Stimulated activated CD4-positive, alpha-beta T cell treated with anti-CD3 and anti-CD28 coated beads, Interleukin-2, amount 100 ng/mL, for 4 hours (primary cell): Measurements from ENCODE around the gene CLIC2.
A peak's percentile ranks its signal among the peaks of the same experiment; 100 is the strongest.
"Not testable (repeated sequence)": the region's sequence is repeated elsewhere in the genome, so short reads cannot be mapped to it uniquely, and the experiment has no call there.

Experiments
- DNase-seq: peaks from one replicate; pipeline ENCODE4 v3.0.0-alpha.2; 2020; ENCODE audit warnings: low read depth

The CLIC2 gene

DNA sequence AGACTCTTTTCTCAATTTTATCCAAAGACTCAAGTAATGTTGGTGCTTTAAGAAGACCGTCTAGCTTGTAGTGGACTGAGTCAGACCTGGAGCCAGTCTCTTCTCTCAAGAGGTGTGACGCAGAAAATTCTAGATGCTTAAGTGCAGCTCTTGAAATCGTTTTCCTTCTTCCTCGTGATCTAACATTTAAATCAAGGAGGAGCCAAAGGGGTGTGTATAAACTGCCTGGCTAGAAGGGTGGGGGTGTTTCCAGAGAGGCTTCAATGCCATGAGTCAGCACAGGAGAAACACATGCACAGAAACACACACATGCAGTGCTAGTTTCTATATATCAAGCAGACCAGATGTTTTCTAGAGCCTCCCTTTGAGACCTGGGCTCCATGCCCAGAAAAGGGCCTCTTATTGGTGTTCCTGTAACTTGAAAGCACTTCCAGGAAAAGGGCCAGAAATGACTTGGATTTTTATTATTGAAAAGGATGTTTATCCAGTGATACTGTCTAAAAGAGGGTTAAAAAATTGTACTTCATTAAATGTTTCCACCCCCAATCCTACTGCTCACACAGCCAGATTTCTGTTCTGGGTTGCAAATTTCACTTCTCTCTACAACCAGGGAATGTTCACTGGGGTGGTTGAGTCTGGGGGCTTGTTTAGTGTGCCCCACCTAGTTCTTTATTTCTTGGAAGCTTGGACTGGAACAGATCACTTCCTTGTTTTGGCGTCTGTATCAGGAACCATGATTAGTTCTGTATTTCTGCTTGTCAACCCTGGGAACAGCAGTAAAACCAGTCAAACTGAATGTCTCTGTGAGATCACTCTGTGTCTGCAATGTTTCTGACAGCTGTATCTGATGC lies at the start of gene CLIC2:
TSS of gene CLIC2 (minus strand) at position 129 of the 851 bp plus-strand sequence. CDS start 187 bp downstream, outside the sequence.
- no peak for DNase-seq

DNA sequence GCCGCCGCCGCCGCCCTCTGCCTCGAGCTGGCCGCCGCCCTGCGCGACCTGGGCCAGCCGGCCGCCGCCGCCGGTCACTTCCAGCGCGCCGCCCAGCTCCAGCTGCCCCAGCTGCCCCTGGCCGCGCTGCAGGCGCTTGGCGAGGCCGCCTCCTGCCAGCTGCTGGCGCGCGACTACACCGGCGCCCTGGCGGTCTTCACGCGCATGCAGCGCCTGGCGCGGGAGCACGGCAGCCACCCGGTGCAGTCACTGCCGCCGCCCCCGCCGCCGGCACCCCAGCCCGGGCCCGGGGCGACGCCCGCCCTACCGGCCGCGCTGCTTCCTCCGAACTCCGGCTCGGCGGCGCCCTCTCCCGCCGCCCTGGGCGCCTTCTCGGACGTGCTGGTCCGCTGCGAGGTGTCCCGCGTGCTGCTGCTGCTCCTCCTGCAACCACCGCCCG lies 48.1 kb upstream of the CLIC2 start:
- not testable (repeated sequence) for DNase-seq

DNA sequence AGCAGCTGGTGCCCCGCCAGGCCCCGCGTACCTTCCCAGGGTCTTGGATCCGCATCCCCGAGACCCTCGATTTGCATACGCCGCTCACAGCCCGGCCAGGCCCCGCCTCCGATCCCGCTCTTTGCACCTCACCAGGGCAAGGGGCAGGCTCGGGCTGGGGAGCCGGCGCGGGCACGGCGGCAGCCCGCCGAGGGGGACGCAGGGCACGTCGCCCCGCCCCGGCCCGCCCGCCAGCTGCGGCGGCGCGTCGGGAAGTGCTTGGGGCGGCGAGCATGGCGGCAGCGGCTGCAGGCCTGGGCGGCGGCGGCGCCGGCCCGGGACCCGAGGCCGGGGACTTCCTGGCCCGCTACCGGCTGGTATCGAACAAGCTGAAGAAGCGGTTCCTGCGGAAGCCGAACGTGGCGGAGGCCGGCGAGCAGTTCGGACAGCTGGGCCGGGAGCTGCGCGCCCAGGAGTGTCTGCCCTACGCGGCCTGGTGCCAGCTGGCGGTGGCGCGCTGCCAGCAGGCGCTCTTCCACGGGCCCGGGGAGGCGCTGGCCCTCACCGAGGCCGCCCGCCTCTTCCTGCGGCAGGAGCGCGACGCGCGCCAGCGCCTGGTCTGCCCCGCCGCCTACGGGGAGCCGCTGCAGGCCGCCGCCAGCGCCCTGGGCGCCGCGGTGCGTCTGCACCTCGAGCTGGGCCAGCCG lies 47.6 kb upstream of the CLIC2 start, which contains the start of gene F8A2:
TSS of gene F8A2 (plus strand) at position 253 of the 686 bp plus-strand sequence. CDS start at position 273, 20 bp downstream.
- DNase-seq, result not testable (repeated sequence)

DNA sequence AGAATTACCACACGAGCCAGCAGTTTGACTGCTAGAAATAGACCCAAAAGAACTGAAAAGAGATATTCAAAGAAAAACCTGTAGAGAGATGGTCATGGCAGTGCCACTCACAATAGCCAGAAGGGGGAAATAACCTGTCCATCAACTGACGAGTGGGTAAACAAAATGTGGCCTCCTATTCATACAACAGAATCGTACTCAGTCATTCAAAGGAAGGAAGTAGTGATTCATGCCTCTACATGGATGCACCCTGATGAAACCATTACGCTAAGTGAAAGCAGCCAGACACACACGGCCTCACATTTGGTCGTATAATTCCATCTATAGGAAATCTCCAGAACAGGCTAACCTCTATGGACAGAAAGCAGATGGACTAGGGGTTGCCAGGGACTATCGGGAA lies 45.4 kb upstream of the CLIC2 start:
- not testable (repeated sequence) for DNase-seq

DNA sequence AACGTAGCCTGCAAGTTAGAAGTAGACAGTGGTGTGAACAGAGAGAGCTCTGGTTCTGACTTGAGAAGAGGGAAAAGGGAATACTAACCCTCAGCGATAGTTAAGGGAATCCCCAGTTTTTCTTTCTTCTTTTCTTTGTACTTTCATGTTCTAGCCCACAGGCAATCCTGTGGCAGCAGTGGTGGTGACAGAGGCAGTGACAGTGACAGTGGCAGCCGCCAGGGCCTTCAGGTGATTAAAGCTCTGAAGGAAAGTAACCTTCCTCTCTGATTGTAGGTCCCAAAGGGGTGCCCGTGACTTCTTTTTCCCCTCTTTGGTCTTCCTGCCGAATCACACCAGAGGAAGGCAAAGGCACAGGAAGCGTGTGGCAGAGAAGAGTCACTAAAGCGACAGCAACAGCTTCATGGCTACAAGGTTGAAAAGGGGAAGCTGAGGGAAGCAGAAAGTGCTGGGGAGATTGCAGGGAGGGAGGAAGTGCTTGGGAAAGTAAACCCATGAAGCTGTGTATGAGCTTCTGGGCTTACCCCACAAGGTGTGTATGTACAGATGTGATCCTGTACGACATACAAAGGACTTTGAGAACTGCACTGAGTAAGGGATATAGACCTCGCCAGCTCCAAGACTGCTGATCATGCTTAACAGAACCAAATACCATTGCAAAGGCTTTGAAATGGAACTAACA lies 39.5 kb upstream of the CLIC2 start:
- DNase-seq, result not testable (repeated sequence)

DNA sequence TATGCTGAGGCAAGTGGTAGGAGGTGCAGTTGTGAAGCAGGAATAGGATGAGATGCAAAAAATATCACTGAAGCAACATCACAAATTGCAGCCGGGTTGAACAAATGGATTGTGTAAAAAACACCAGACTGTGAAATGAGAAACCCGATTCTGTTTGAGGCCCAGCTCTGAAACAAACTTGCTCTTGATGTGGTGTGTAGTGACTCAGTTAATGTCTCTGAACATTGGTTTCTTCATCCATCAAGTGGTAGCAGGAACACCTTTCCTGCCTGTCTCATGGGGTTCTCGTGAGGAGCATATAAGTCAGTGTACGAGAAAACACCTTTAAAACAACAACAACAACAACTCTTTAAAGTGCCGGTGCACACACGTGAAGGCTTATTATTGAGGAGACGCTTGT lies 29.3 kb upstream of the CLIC2 start:
- not testable (repeated sequence) for DNase-seq

DNA sequence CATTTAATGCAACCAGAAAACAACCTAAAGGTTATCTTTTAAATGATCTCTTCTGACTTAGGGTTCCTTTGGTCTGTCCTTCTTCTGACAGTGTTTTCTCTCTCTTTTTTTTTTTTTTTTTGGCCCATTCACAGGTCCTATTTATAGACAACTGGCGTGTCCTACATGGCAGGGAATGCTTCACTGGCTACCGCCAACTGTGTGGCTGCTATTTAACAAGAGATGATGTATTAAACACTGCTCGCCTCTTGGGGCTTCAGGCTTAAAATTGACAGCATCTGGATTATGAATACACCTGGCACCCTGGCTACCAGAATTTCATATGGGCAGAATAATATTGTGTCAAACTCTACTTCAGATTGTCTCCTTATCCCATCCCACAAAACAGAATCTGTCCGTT lies 15.0 kb upstream of the CLIC2 start:
- DNase-seq, result not testable (repeated sequence)

DNA sequence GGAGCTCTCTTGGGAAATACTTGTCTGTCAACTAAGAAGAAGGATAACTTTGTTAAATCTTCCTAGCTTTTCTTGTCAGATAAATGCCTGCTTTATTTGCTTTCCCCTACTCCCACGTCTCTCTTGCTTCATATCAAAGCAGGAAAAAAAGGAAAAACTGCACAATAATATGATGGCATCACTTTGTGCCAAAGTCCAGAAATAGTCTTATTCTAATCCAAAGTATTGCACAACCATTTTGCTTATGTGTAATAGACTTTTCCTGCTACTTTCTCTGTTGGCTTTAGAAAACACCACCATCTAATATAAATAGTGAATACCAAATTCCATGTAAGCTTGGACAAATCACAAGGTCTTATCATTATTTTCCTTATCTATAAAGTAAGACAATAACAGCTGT lies 11.3 kb upstream of the CLIC2 start:
- DNase-seq, result not testable (repeated sequence)

DNA sequence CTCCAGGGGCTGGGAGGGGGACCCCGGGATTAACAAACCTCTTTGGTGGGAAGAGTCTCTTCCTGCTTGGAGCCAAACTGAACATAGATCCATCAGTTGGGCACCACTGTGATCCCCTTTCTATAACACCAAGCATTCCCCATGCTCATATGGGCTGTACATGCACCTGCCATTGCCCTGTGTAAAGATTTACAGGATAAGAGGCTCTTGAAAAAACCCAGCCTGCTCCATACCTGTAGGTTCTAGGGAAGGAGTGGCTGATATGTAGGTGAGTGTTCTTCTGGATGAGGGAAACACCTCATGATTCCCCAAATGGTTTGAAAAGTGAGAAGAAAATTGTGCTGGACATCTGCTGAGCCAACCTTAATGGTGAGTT lies 911 bp upstream of the CLIC2 start:
- not testable (repeated sequence) for DNase-seq

DNA sequence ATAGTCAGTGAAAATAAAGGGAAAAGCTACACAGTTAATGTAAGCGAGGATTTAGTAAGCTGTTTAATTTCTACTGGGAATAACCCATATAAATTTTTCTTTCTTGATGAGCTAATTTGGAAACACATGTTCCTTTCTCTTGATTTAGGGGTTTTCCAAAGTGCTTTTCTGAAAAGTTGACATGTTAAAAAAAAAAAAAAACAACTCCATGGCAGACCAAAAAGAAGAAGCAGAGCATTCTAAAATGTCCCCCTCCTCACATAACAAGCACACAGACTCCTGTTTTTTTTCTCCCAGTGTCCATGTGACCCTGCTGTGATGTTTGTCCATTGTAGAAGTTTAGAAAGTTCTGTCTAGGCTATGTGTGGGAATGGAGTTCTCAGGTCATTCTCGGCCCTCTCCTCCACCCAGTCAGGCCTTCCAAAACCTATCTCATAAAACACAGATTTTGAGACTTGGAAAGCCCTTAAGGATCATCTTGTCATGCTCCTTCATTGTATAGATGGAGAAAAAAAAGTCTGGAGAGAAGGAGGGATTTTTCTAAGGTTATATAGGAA lies 792 bp downstream of the CLIC2 start:
- DNase-seq, result no peak

DNA sequence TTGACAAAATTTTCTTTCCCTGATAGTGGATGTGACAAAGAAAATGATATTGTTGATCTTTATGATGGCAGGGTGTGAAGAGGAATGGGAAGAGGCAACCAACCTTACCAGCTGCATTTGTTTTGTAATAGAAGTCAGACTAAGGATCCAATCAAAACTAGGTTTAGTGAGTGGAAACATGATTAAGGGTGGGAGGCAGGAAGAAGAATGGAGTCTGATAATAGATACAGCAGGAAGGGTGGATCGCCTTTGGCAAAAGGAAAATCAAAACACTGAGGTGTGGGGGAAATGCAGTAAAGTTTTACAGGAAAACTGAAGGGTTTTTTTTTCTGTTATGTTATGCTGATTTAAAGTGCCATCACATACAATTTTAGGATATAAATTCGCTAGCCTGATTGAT lies 3.4 kb downstream of the CLIC2 start:
- DNase-seq, result no peak

DNA sequence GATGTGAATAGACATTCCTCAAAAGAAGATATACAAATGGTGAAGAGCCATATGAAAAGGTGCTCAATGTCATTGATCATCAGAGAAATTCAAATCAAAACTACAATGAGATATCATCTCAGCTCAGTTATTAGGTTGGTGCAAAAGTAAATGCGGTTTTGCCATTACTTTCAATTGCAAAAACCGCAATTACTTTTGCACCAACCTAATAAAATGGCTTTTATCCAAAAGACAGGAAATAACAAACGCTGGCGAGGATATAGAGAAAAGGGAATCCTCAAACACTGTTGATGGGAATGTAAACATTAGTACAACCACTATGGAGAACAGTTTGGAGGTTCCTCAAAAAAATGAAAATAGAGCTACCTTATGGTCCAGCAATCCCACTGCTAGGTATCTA lies 5.1 kb downstream of the CLIC2 start:
- no peak for DNase-seq

DNA sequence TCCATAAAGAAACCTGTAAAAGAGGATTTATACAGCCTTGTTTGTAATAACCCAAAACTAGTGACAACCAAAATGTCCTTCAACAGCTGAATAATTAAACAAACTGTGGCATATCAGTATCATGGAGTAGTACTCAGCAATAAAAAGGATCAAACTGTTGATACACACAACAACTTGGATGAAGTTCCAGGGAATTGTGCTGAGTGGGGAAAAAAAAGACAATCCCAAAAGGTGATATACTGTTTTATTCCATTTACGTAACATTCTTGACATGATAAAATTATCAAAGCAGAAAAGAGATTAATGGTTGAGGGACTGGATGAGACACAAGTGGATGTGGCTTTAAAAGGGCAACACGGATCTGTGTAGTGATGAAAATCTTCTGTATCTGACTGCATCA lies 7.8 kb downstream of the CLIC2 start:
- no peak for DNase-seq

DNA sequence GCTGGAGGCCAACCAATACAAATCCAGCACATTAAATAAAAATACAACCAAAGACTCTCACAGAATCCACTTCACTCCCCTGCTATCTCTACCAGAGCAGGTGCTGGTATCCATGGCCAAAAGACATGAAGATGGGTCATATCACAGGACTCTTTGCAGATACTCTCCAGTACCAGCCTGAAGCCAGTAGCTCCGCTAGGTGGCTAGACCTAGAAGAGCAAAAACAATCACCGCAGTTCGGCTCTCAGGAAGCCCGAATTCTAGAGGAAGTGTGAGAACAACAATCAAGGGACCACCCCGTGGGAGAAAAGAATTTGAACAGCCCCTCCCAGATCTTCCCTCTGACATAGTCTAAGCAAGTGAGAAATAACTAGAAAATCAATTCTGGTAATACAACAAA lies 20.2 kb downstream of the CLIC2 start:
- DNase-seq, result no peak

DNA sequence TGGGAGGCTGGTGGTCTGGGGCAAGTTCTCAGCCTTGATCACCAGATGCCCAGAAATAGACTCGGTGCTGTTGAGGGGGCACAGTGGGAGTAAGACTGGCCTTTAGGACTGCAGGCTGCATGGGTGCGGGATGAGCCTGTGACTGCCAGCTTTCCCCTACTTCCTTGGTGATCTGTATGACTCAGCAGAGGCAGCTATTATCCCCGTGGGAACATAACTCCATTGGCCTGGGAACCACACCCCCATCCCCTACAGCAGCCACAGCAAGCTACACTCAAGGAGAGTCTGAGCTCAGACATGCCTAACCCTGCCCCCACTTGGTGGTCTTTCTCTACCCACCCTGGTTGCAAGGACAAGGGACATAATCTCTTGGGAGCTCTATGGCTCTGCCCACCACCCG lies 20.6 kb downstream of the CLIC2 start:
- no peak for DNase-seq

DNA sequence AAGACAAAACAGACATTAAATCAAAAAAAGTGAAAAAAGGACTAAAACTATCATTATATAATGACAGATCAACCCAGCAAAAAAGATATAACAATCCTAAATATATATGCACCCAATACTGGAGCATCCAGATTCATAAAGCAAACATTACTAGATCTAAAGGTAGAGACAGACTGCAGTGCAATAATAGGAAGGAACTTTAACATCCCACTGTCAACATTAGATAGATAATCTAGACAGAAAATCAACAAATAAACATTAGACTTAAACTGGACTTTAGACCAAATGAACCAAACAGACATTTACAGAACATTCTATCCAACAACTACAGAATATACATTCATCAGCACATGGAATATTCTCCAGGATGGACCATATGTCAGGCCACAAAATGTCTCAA lies 40.6 kb downstream of the CLIC2 start:
- no peak for DNase-seq

DNA sequence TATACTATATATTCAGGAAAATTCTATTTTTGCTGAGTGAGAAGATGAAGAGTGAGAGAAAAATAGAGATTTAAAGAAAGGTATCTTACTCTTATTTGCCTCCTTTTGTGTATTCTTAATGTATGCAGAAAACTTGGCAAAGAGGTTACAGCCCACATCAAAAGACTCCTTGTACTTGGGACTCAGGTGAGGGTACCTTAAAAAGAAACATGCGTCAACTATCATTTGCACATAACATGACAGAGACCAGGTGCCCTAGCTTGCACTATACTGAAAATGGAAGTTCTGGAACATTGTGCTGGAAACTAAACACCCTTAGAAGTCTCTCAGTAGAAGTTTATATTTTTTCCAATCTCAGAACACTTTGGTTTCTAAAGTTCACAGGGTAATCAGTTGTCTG lies 54.5 kb downstream of the CLIC2 start:
- no peak for DNase-seq

DNA sequence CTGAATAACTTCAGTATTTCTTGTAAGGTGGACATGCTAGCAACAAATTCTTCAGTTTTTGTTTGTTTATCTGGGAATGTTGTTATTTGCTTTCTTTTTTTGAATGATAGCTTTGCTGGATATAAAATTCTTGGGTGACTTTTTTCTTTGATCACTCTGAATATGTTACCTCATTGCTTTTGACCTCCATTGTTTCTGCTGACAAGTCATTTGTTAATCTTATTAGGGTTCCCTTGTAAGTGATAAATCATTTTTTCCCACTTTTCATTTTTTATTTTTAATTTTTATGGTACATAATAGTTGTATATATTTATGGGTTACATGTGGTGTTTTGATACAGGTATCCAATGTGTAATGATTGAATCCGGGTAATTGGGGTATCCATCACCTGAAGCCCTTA lies 63.4 kb downstream of the CLIC2 start:
- DNase-seq, result no peak

DNA sequence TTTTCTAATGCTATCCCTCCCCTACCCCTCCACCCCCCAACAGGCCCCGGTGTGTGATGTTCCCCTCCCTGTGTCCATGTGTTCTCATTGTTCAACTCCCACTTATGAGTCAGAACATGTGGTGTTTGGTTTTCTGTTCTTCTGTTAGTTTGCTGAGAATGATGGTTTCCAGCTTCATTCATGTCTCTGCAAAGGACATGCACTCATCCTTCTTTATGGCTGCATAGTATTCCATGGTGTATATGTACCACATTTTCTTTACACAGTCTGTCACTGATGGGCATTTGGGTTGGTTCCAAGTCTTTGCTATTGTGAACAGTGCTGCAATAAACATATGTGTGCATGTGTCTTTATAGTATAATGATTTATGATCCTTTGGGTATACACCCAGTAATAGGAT lies 66.4 kb downstream of the CLIC2 start:
- DNase-seq, result not testable (repeated sequence)

DNA sequence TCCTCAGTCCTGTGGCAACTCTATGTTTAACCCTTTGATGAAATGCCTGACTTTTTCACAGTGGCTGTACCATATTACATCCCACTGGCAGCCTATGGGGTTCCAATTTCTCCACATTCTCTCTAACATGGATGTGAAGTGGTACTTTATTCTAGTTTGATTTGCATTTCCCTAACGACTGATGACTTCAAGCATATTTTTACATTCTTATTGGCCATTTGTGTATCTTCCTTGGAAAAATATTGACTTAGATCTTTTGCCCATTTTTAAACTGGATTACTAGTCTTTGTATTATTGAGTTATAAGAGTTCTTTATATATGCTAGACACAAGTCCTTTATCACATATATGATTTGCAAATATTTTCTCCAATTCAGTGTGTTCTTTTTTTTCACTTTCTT lies 68.0 kb downstream of the CLIC2 start:
- no peak for DNase-seq

DNA sequence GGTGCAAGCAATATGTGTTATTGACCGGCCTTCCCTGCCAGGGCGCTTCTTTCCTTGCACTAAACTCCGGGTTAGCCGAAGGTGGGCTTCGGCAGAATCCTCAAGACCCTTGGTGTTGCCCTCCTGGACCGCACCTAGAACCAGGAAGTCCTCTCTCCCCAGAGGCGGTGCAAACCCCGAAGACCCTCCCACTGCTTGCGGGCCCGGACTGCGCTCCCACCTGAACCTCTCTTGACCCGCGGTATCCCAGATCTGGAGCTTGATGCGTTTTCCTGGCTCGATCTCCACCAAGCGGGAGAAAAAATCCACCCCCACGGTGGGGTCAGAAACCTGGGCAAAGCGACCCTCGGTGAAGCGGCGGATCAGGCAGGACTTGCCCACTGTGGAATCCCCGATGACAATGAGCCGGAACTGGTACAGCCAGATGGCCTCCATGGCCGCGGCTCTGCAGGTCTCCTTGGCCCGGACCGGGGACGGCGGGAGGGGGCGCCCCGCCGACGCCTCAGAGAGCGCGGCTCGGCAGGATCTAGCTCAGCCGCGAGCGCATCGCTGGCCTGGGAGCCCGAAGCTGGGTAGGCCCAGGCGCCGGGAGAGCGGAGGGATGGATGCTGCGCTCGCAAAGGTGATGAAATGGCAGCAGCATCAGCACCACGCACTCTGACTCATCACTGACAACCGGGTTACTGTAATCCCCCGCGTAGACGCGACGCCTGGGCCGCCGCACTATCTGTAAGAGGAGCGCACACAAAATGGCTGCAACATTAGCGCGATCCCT lies 70.4 kb downstream of the CLIC2 start, which contains the start of gene RAB39B:
TSS of gene RAB39B (minus strand) at position 638 of the 775 bp plus-strand sequence. CDS start at position 435, 203 bp downstream.
- peak; percentile 65 for DNase-seq
